ENCODE results near the gene LAMC3. TPM values are rescaled to one million over a fixed set of nuclear protein-coding genes. Genes with fewer than 3 reads are reported as not detected.
A peak's percentile ranks its signal among the peaks of the same experiment; 100 is the strongest.

LAMC3 gene
- total RNA-seq, 2 donors from 2014 or later, result 0.55 to 156 TPM

DNA sequence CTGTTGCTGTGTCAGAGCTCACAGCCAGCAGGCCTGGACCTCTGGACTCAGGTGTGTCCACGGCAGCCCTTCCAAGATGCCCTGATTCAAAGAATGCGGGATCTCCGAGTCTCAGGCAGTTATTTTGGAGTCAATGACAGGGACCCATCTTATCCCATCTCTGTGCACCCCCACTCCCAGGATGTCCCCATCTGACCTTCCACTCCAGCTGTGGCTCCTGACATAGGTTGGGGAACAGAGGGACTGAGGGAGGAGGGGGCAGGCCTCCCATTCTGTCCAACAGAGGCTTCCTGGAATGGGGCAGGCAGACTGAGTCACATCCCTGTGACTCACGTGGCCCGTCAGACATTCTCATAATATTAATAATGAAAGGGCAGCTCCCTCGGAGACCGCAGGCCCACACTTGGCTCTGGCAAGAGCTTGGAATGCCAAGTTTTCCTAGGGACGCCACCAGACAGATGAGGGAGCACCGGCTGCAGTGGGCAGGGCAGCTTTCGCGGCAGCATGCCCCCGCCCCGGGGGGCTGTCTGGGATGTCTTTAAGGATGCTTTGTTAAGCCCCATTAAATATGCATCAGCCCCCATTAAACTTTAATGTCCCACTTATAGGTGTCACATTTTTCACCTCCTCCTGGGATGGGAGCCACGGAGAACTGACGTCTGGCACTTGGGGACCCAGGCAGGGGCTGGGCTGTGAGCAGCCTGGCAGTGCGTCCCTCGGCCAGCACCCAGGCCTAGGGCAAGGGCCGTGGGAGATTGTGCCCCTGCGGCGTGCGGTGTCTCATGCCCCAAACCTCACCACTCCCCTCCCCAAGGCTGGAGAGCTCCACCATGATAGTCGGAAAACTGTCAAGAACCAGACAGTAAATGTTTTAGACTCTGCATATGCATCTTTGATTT is 46.3 kb upstream of the LAMC3 start:
- TF ChIP-seq POLR2A (IDR thresholded peaks at IDR 0.05) (peak; percentile 17), POLR2AphosphoS5 (IDR thresholded peaks at IDR 0.05) (peak; percentile 42)
- TF ChIP-seq, protein P1, sequence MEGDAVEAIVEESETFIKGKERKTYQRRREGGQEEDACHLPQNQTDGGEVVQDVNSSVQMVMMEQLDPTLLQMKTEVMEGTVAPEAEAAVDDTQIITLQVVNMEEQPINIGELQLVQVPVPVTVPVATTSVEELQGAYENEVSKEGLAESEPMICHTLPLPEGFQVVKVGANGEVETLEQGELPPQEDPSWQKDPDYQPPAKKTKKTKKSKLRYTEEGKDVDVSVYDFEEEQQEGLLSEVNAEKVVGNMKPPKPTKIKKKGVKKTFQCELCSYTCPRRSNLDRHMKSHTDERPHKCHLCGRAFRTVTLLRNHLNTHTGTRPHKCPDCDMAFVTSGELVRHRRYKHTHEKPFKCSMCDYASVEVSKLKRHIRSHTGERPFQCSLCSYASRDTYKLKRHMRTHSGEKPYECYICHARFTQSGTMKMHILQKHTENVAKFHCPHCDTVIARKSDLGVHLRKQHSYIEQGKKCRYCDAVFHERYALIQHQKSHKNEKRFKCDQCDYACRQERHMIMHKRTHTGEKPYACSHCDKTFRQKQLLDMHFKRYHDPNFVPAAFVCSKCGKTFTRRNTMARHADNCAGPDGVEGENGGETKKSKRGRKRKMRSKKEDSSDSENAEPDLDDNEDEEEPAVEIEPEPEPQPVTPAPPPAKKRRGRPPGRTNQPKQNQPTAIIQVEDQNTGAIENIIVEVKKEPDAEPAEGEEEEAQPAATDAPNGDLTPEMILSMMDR (IDR thresholded peaks at IDR 0.05), result no peak
- 20% methylated on average over 22 of the region's 22 CpGs for WGBS
- Histone ChIP-seq H3K4me3 (no peak overlapping the region), H3K27me3 (replicated peaks; ENCODE audit: insufficient read depth) (no peaks in the 10 kb centered on the region), H3K9me3 (no peaks in the 10 kb centered on the region), H3K4me1 (replicated peaks) (no peaks in the 10 kb centered on the region), H3K36me3 (no peaks in the 10 kb centered on the region), H3K27ac (no peak overlapping the region)
- no peak for DNase-seq (ENCODE audit: low spot score)
- intact Hi-C loops (cut with DNase I), result no loop called here

DNA sequence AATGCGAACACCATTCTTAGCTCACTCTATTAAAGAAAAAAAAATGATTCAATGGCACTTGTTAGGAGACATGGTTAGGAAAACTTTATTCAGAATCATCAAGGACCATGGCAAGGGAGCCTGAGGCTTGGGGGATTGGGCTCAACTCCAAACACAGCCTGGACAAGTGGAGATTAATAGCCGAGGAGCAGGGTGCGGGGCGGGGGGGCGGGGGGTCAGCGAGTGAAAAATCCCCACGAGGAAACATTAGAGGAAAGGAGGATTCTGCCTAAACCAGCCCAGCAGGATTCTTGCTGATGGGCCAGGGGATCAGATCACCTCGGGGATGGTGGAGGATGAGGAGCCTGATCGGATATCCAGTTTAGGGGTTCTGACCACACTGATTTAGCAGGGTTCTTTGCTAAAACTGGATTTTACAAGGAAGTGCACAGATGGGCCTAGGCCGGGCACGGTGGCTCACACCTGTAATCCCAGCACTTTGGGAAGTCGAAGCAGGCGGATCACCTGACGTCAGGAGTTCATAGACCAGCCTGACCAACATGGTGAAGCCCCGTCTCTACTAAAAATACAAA is 45.6 kb upstream of the LAMC3 start:
- WGBS, result 63% methylated on average over 15 of the region's 15 CpGs
- no peaks in the 10 kb centered on the region for H3K9me3 ChIP-seq
- no peaks in the 10 kb centered on the region for H3K4me1 ChIP-seq (replicated peaks)
- H3K4me3 ChIP-seq, result no peak overlapping the region
- intact Hi-C loops (cut with DNase I), result no loop called here
- no peak overlapping the region for H3K27ac ChIP-seq
- no peak for DNase-seq (ENCODE audit: low spot score)
- no peaks in the 10 kb centered on the region for H3K27me3 ChIP-seq (replicated peaks; ENCODE audit: insufficient read depth)
- no peaks in the 10 kb centered on the region for H3K36me3 ChIP-seq
- TF ChIP-seq, protein P1 (IDR thresholded peaks at IDR 0.05), result no peak
- no peak for TF ChIP-seq POLR2AphosphoS5 (IDR thresholded peaks at IDR 0.05)
- no peak for TF ChIP-seq POLR2A (IDR thresholded peaks at IDR 0.05)

DNA sequence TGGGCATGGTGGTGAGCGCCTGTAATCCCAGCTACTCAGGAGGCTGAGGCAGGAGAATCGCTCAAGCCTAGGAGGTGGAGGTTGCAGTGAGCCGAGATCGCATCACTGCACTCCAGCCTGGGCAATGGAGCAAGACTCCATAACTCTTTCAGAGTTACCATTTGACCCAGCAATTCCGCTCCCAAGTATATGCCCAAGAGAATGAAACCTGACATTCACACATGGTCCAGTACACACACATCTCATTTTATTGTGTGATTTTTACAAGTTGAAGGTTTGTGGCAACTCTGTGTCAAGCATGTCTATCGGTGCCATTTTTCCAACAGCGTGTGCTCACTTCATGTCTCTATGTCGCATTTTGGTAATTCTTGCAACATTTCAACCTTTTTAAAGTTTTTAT is 45.1 kb upstream of the LAMC3 start:
- DNase-seq (ENCODE audit: low spot score), result no peak
- TF ChIP-seq POLR2AphosphoS5 (IDR thresholded peaks at IDR 0.05), result no peak
- TF ChIP-seq POLR2A (IDR thresholded peaks at IDR 0.05), result no peak
- TF ChIP-seq, protein P1 (IDR thresholded peaks at IDR 0.05), result no peak
- Histone ChIP-seq H3K4me3 (no peak overlapping the region), H3K9me3 (no peaks in the 10 kb centered on the region), H3K4me1 (replicated peaks) (no peaks in the 10 kb centered on the region), H3K27ac (no peak overlapping the region), H3K36me3 (no peaks in the 10 kb centered on the region), H3K27me3 (replicated peaks; ENCODE audit: insufficient read depth) (no peaks in the 10 kb centered on the region)
- WGBS, result 99% methylated on average over 8 of the region's 8 CpGs
- intact Hi-C loops (cut with DNase I), result no loop called here

DNA sequence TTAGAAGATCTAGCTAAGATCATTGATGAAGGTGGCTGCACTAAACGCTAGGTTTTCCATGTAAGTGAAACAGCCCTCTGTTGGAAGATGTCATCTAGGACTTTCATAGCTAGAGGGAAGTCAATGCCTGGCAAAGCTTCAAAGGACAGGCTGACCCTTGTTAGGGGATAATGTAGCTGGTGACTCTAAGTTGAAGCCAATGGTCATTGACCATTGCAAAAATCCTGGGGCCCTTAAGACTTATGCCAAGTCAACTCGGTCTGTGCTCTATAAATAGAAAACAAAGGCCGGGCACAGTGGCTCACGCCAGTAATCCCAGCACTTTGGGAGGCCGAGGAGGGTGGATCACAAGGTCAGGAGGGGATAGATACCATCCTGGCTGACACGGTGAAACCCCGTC is 43.3 kb upstream of the LAMC3 start:
- Histone ChIP-seq H3K4me3 (no peak overlapping the region), H3K4me1 (replicated peaks) (no peaks in the 10 kb centered on the region), H3K36me3 (no peaks in the 10 kb centered on the region), H3K27ac (no peak overlapping the region), H3K27me3 (replicated peaks; ENCODE audit: insufficient read depth) (no peaks in the 10 kb centered on the region), H3K9me3 (no peaks in the 10 kb centered on the region)
- TF ChIP-seq, protein P1 (IDR thresholded peaks at IDR 0.05), result no peak
- no peak for TF ChIP-seq POLR2A (IDR thresholded peaks at IDR 0.05)
- no peak for TF ChIP-seq POLR2AphosphoS5 (IDR thresholded peaks at IDR 0.05)
- DNase-seq (ENCODE audit: low spot score), result no peak
- 86% methylated on average over 7 of the region's 7 CpGs for WGBS
- intact Hi-C loops (cut with DNase I), result no loop called here

All from prostate gland (tissue), 2 donors.